ENCODE results near the gene WT1.
"Not testable (repeated sequence)": the region's sequence is repeated elsewhere in the genome, so short reads cannot be mapped to it uniquely, and the experiment has no call there.

Gene WT1

DNA sequence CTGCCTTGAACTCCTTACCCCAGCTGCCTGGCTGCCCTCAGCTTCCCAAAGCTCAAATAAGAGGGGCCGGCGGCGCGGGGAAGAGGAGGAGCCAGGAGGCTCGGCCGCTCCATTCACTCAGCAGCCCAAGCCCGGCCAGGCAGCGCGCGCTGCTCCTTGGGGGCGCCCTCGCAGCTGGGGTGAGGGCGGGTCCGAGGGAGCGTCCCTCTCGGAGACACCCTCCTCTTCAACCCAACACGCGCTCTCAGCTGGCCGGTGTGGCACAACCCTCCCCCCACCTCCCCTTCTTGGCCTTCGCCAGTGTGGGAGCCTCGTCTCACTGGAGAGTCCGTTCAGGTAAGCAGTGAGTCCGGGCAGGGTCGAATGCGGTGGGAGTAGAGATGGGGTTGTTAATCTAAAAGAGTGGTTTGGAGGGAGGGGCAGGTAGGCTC is at the start of gene WT1:
TSS of gene WT1 (minus strand) at position 29 of the 431 bp plus-strand sequence.
- no peak for DNase-seq

DNA sequence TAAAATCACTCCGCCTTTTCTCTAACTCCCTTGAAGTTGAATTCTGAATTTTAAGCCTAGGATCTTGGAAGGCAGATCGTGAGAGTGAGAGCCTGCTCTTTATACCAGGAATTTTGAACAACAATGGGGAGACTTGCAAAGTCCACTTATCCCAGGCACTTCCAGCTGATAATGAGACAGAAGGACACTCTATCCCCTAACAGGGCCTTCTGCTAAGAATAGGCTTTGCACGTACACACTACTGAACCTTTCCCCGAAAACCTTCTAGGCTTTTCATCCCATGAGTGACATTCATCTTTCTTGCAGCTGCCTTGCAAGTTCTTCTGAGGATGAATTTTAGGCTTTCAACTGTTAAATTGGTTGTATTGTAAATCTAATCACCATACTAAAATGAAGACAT is 44.0 kb upstream of the WT1 start:
- no peak for DNase-seq

DNA sequence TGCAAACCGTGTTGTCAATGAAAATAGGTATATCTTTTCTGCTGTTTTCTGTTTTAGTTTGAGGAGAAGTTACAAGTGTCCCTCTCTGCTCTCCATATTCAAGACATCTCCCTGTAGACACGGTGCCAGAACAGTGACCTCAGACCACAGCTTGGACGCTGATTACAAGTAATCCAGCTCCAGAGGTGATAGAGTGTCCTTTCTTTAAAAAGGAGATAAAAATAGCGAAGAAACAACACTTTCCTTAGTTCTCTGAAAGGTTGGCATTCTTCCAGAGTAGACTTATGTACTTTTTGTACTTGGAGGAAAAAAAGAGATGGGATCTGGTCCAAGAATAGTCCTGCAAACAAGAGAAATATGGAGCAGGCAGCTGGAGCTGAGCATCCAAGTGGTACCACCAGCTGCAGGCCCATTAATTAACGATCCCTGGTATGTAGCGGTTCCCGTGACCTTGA is 43.0 kb upstream of the WT1 start:
- no peak for DNase-seq

DNA sequence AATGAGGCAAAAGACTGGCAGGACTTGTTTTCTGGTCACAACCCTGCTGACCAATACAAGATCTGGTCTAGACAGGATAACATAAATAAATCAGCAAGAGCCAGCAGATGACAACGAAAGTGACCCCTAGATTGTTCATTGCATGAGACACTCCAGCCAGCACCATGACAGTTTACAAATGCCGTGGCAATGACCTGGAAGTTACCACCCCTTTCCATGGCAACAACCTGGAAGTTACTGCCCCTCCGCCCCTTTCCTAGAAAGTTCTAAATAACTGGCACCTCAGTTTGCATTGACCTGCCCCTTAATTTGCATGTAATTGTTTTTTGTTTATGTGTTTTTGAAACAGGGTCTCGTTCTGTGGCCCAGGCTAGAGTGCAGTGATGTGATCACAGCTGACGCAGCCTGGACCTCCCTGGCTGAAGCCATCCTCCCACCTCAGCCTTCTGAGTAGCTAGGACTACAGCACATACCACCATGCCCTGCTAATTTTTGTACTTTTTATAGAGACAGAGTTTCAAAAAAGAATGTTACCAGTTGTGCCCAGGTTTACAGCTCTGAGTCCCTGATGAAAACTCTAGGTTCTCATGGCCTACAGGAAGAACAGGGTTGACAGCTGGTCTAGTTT is 38.1 kb upstream of the WT1 start:
- DNase-seq, result no peak

DNA sequence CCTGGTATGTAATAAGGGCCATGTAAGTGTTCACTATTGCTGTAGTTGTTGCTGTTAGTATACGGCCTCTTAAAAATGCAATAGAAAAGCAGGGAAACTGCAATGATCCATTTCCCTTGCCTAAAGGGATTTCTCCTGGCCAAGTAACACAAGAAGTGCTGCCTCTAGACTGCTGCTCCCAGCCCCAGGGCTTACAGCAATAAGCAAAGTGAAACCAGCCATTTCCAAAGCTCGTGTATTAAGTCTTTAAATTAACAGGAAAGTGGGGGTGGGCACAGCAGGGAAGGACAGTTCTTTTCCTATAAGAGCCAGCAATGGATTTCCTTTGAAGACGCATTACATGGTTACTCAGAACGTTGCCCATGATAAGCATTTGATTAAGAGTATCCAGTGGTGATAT is 36.9 kb upstream of the WT1 start:
- no peak for DNase-seq

DNA sequence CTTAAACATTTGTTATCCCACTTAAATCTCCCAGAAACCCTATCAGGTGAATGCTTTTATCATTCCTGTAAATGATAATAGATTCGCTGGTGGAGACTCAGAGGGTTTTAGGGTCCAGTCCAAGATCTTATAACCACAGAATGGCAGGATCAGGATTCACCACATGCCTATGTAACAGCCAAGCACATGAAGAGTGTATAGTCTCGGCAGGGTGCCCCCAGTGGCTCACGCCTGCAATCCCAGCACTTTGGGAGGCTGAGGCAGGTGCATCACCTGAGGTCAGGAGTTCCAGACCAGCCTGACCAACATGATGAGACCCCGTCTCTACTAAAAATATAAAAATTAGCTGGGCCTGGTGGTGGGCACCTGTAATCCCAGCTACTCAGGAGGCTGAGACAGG is 36.2 kb upstream of the WT1 start:
- not testable (repeated sequence) for DNase-seq

- no peak for DNase-seq
These were observed 34.5 kb upstream of the WT1 start for GRCh38 chr11:32469791-32470190.

DNA sequence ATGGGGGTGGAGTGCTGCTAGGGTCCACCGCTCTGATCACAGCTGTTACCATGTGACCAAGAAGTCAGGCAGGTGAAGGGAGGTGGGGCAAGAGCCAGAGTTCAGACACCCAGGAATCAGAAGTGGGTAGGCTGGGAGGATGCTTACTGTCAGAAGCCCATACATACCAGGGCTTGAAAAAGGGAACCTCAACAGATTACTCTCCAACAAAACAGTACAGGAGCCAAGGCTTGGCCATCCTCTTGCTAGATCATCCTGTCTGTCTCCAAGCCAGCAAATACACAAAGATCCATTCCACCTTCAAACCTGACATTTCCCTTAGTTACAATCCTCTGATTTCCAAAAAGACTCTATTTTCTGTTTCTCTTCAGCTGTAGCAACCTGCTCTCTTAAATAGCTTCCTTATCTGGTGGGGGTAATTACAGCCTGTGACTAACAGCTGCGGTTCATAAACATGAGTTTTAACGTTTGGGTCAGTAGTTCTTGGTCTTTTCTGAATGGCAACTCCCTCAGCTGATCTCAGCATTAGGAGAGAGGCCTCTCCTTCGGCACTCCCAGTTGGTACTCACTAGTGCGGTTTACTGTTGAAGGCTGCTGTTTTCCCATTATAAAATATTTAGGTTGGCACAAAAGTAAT is 31.1 kb upstream of the WT1 start:
- DNase-seq, result no peak

DNA sequence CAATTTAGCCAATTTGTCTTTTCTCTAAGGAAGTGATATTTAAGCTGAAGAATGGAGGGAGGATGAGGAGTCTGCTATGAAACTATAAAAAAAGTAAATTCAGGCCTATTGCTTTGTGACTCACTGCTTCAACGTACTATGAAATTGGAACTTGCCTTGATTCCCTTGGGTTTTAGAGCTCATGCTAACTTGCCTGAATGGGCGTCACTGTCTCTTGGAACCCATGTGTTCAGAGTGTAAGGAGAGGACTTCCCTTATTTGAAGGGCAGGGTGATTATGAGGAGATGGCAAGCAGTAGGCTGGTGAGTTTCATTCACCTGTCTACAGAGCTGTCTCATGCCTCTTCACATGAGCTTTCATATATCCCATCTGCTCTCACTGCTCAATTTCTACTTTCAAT is 28.7 kb upstream of the WT1 start:
- no peak for DNase-seq

DNA sequence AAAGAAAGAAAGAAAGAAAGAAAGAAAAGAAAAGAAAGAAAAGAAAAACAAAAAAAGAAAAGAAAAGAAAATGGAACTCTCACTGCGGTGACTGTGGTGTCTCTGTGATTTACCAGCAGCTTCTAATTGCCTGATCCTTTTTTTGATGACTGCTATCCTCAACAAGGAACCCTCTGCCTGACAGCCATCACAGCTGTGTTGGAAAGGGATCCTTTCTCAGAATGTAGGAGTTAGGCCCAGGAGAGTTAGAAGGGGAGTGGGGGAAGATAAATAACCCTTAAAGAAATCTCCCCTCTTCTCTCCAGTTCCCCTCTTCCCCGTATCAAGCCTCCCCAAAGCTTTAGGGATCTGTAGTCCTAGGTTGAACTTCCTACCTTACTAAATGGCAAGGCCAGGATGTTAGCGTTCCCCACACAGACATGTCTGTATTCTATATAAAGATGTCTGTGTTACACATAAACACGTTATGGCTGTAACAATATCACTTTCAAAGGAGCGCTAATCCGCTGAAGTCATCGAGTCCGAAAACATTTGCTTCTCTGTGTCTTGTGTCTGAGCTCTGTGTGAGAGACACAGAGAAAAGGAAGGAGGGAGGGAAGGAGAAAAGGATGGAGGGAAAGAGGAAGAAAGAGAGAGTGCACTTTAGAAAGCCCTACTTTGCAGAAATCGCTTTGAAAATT is 26.8 kb upstream of the WT1 start:
- no peak for DNase-seq

GRCh38 chr11:32456864-32457263 is 21.5 kb upstream of the WT1 start:
- no peak for DNase-seq

DNA sequence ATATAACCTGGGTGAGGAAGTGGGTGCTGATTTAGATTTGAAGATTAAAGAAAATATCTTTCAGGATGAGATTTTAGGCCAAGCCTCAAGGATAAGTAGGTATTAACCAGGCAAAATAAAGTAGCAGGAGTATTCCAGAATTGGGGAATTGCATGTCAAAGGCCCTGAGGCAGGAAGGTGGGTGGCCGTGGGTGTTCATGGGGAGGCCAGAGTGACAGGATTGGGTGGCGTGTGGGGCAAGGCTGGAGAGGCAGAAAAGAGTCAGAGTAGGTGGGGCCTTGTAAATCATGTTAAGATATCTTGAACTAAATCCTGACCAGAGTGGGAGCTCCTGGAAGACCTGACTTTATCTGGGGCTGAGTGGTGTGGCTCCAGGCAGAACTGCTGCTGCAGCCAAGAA is 19.7 kb upstream of the WT1 start:
- no peak for DNase-seq

DNA sequence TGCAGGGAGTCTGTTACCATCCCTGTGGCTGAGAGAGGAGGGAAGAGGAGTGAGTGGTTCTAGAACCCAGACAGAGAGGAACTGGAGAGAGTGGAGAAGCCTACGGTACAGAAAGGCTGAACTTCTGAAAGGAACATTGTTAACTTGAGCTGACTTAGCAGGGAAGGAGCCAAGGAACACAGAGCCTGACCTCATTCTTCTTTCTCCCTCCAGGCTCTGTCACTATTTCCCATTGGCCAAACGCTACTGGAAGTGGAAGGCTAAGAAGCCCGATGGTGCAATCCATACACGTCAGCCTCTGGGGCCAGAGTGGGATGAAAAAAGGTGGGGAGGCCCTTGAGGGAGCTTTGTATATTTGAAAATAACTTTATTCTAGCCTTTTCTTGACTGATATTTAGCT is 16.5 kb upstream of the WT1 start:
- DNase-seq, result no peak

- no peak for DNase-seq
These were observed 15.0 kb upstream of the WT1 start for GRCh38 chr11:32450372-32450771.

DNA sequence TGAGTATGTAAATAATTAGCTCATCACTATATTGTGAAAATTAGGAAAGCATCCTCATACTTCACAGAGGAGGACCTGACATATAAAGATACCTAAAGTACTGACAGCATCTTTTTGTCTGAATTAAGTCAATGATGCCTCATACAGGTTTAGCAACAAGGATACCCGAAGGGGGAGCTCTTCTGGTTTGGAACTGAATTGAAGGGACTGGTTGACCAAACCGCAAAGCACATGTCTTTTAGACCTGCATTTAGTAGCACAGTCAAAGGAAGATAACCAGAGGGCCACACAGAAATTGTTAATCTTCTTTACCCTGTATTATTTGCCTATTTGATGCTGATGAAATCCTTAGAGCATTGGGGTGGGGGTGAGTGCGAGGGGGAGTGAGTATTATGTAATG is 12.9 kb upstream of the WT1 start:
- no peak for DNase-seq

GRCh38 chr11:32447252-32447651 is 11.9 kb upstream of the WT1 start:
- no peak for DNase-seq

- no peak for DNase-seq
These were observed 10.9 kb upstream of the WT1 start for GRCh38 chr11:32446227-32446626.

GRCh38 chr11:32444186-32444585 is 8.8 kb upstream of the WT1 start:
- no peak for DNase-seq

GRCh38 chr11:32440916-32441315 is 5.6 kb upstream of the WT1 start:
- DNase-seq, result no peak

DNA sequence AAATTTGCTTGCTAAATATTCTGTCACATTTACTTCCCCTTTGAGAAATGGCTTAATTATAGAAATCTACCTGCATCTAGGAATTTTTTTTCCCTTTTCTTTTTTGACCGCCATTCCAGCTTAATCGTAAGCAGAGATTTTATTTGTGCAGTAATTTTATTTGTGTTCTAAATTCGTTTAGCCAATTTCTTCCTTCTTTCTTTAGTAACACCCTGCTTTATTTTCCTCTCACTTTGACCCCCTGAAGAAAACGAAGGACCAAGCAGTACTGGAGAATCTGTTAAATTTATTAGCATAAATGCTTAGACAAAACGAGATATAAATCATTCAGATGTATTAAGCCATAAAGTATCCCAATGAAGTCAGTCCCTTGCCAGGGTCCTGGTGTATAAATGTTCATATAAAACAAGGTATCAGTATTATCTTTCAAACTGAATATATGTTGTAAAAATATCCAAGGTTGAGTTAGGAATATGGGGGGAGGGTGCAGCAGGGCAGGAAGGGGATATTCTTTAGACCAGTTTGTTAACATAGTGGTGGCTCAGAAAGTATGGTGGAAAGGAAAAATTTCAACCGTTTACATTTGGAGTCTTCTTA is 5.1 kb upstream of the WT1 start:
- no peak for DNase-seq

DNA sequence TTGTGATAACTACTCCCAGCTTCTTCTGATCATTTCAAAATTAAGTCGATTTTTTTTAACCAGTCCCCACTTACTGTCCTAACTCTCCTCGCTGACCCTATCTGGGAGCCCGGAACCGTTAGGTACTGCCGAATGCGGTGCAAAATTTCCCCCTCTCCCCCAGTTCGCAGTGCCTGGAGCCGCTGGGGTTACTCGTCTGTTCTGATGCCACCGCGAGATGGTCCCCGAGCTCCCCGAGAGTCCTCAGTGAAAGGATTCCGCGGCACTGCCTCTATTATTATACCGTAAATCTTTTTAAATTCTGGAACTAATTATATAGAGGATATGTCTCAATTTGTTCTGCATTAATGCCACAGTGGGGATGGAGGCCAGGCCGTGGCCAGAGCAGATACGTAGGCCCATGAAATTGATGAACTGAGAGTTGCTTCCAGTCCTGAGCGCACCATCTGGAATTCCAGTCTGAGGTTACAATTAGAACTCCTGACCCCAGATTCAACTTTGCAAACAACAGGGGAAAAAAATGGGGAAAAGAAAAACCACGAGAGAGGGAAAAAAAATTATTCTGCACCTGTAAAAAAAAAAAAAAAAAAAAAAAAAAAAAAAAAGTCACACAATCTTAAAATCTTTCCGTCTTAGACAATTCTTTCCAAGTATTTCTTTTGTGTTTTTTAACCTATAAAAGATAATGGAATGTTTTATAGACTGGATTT is 4.3 kb upstream of the WT1 start:
- DNase-seq, result no peak

DNA sequence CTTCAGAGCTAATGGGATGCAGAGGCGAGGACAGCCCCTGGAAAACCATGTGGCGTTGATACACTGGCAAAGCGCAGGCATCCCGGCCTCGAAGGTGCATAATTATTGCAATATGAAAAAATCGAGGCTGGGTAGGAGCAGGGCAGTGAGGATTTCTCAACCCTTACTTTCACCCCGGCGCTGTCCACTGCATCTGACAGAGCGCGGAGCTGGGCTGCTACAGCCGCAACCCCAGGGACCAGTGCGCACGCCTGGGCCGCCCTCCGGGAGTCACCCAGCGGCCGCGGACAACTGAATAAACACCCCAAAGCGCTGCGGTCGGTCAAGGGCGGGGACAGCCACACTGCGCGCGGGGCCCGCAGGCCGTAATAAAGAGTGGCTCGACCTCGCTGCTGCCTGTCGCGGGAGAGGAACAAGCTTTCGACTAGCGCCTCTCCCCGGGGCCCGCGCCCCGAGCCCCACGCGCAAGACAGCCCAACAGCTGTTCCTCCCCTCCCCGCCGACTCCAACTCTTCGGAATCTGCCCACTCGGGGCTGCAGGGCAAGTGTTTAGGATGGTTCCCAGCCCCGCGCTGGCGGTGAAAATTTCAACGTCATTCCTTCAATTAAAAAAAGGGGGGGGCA is 3.6 kb upstream of the WT1 start:
- DNase-seq, result no peak

DNA sequence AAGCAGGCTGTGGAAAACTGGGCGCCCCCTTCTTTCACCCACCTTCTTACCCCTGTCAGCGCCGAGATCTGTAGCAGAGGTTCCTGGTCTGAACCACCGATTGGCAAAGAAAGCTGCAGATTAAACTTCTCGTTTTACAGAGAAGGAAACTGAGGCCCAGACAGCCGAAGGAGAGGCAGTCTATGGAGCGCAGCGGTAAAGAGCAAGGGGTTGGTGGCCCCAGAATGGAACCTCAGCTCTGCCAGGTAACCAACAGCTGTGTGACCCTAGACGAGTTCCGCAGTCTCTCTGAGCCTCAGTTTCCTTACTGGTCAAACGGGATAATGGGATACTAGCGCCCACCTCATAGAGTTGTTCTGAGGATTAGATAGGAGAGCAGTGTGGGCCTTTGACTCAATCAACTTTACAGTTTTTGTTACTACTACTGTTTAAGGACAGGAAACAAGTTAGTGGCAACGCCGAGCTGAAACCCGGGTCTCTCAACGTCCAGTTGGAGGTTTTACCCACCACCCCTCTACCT is 3.1 kb upstream of the WT1 start:
- DNase-seq, result no peak
